ENCODE results near the gene EPHB3. TPM values are rescaled to one million over a fixed set of nuclear protein-coding genes. Genes with fewer than 3 reads are reported as not detected.

Gene EPHB3
- total and polyA plus RNA-seq, 2 of the 4 experiments (the other 2 are of a cell fraction): 0.72 to 2.9 TPM

DNA sequence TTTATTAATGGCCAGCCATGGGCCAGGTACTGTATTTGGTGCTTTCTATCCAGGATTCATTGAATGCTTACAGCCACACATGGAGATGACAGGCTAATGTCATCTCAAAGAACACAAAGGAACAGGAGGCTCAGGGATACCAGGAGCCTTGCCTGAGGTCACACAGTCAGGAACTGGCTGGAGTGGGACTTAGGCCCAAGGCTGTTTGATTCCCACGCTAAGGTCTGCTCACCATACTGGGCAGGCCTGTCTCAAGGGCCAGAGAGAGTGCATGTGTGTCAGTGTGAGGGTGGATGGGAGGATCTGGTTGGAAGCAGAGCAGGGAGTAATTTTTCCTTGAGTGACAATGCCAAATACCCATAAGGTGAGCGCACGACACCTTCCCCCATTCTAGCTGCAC is 37.6 kb downstream of the EPHB3 start:
- no peaks in the 10 kb centered on the region for H3K79me1 ChIP-seq (ENCODE audit: low read depth in 1 of 2, low read length in 2 of 2)
- DNase-seq (no peak), ATAC-seq (ENCODE audit: low read depth) (no peak)
- H4K5ac ChIP-seq (ENCODE audit: low read depth, low read length): no peak overlapping the region
- no peak overlapping the region for H3K18ac ChIP-seq (ENCODE audit: low read depth, low read length)
- no peak overlapping the region for H2BK20ac ChIP-seq (ENCODE audit: low read depth, low read length)
- BruUV-seq (replicated peaks): no TSS peak
- no peak overlapping the region for H3K4me2 ChIP-seq (ENCODE audit: low read depth, low read length)
- H3K9ac ChIP-seq (ENCODE audit: low read depth, low read length): no peak overlapping the region
- peaks cover 35% of the 10 kb centered on the region for H3K27me3 ChIP-seq (ENCODE audit: control insufficient read depth, insufficient read depth, low read length)
- H3K4me3 ChIP-seq (ENCODE audit: insufficient read depth, low read depth, low read length): no peak overlapping the region
- WGBS, 2 experiments (ENCODE audit: extremely low coverage in 2 of 2, insufficient read length in 1 of 2): 100% methylated on average over 1 of the region's 3 CpGs; no CpG with 5 or more reads in 1 of the 2 experiments
- in situ Hi-C loops (cut with MboI; ENCODE audit: low sequenced_read_pairs) (no loop called here), intact Hi-C loops (cut with micrococcal nuclease) (no loop called here), dilution Hi-C loops (cut with HindIII; ENCODE audit: low sequenced_read_pairs, unreplicated experiment) (no loop called here)
- no peak overlapping the region for H3K4ac ChIP-seq (ENCODE audit: low read depth, low read length)
- no peak overlapping the region for H2AK5ac ChIP-seq (ENCODE audit: low read depth, low read length)
- H2BK5ac ChIP-seq (ENCODE audit: low read depth, low read length, poor library complexity, severe bottlenecking): no peak overlapping the region
- no peak overlapping the region for H4K91ac ChIP-seq (ENCODE audit: insufficient read depth, low read depth, low read length)
- H3K36me3 ChIP-seq (ENCODE audit: control insufficient read depth, insufficient read depth, low read length): no peaks in the 10 kb centered on the region
- H2BK15ac ChIP-seq (ENCODE audit: low read depth, low read length): no peak overlapping the region
- H3K27ac ChIP-seq (ENCODE audit: insufficient read depth, low read length): no peak overlapping the region
- H3K4me1 ChIP-seq (ENCODE audit: control insufficient read depth, insufficient read depth, low read length): no peaks in the 10 kb centered on the region; the same call in 1 of the 2 replicates
- H4K8ac ChIP-seq (ENCODE audit: low read depth in 2 of 2, low read length in 2 of 2): no peak overlapping the region
- TF ChIP-seq BHLHE40 (IDR thresholded peaks at IDR 0.05; ENCODE audit: low read depth, low read length): no peak
- no peak for TF ChIP-seq CEBPB (IDR thresholded peaks at IDR 0.05; ENCODE audit: low read depth, low read length)
- TF ChIP-seq POLR2A (IDR thresholded peaks at IDR 0.05; ENCODE audit: low read depth, low read length): no peak
- TF ChIP-seq, protein P1, sequence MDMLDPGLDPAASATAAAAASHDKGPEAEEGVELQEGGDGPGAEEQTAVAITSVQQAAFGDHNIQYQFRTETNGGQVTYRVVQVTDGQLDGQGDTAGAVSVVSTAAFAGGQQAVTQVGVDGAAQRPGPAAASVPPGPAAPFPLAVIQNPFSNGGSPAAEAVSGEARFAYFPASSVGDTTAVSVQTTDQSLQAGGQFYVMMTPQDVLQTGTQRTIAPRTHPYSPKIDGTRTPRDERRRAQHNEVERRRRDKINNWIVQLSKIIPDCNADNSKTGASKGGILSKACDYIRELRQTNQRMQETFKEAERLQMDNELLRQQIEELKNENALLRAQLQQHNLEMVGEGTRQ (IDR thresholded peaks at IDR 0.05; ENCODE audit: low read depth, low read length): no peak
- TF ChIP-seq FOS (IDR thresholded peaks at IDR 0.05; ENCODE audit: low read depth, low read length): no peak
- TF ChIP-seq, protein P2, sequence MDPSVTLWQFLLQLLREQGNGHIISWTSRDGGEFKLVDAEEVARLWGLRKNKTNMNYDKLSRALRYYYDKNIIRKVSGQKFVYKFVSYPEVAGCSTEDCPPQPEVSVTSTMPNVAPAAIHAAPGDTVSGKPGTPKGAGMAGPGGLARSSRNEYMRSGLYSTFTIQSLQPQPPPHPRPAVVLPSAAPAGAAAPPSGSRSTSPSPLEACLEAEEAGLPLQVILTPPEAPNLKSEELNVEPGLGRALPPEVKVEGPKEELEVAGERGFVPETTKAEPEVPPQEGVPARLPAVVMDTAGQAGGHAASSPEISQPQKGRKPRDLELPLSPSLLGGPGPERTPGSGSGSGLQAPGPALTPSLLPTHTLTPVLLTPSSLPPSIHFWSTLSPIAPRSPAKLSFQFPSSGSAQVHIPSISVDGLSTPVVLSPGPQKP (IDR thresholded peaks at IDR 0.05; ENCODE audit: borderline replicate concordance, low read depth, low read length): no peak
- TF ChIP-seq MAFK (IDR thresholded peaks at IDR 0.05; ENCODE audit: low read depth, low read length): no peak
- TF ChIP-seq RCOR1 (IDR thresholded peaks at IDR 0.05; ENCODE audit: insufficient replicate concordance, low read length): no peak
- TF ChIP-seq, protein P3, sequence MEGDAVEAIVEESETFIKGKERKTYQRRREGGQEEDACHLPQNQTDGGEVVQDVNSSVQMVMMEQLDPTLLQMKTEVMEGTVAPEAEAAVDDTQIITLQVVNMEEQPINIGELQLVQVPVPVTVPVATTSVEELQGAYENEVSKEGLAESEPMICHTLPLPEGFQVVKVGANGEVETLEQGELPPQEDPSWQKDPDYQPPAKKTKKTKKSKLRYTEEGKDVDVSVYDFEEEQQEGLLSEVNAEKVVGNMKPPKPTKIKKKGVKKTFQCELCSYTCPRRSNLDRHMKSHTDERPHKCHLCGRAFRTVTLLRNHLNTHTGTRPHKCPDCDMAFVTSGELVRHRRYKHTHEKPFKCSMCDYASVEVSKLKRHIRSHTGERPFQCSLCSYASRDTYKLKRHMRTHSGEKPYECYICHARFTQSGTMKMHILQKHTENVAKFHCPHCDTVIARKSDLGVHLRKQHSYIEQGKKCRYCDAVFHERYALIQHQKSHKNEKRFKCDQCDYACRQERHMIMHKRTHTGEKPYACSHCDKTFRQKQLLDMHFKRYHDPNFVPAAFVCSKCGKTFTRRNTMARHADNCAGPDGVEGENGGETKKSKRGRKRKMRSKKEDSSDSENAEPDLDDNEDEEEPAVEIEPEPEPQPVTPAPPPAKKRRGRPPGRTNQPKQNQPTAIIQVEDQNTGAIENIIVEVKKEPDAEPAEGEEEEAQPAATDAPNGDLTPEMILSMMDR (conservative IDR thresholded peaks at IDR 0.05; ENCODE audit: low read depth, low read length): no peak
- no peak for TF ChIP-seq MXI1 (IDR thresholded peaks at IDR 0.05; ENCODE audit: borderline replicate concordance, low read depth, low read length)
- TF ChIP-seq RAD21 (IDR thresholded peaks at IDR 0.05; ENCODE audit: low read length): no peak
- ChIA-PET POLR2A (ENCODE audit: unreplicated experiment) (no interaction called here), CTCF (no interaction called here)
- no peak overlapping the region for H3K56ac ChIP-seq (ENCODE audit: extremely low read depth, insufficient read depth, low read length)
- H2AK9ac ChIP-seq (replicated peaks; ENCODE audit: low read depth, low read length, poor library complexity): no peak overlapping the region
- H2AFZ ChIP-seq (replicated peaks; ENCODE audit: low read length, poor library complexity): no peak overlapping the region
- no peak overlapping the region for H3K14ac ChIP-seq (replicated peaks; ENCODE audit: low read depth, low read length)
- H3K23ac ChIP-seq (ENCODE audit: low read depth, low read length): no peak overlapping the region
- H4K20me1 ChIP-seq (ENCODE audit: insufficient read depth, low read length): no peaks in the 10 kb centered on the region
- no peaks in the 10 kb centered on the region for H3K9me1 ChIP-seq (ENCODE audit: insufficient read depth, low read length)
- H3K9me3 ChIP-seq (ENCODE audit: control insufficient read depth, insufficient read depth, low read length): peaks cover 3% of the 10 kb centered on the region; the same call in 1 of the 2 replicates
- H2BK120ac ChIP-seq (ENCODE audit: low read depth, low read length): no peak overlapping the region
